IMR-90 (cell line): ENCODE measurements around the gene NINJ2. TPM values are rescaled to one million over a fixed set of nuclear protein-coding genes. Genes with fewer than 3 reads are reported as not detected.

ENCODE experiments used
- ATAC-seq: fragments of 200-7000 bp; cut with Tn5 transposase; 2 replicates; pipeline ENCODE4 v1.9.1; 2020; ENCODE audit warnings: low read depth, mild to moderate bottlenecking, moderate library complexity
- BruUV-seq: library from RNA; stranded (reverse); fragments of 400-500 nt; replicated peaks from 2 replicates; lab custom pipeline; 2021; lab: Mats Ljungman, UMichigan
- CTCF ChIA-PET: fragments of 300-600 bp; formaldehyde crosslinking; extraction: SDS; loops from one replicate; lab custom pipeline; 2021; ENCODE audit warnings: antibody characterized with exemption; lab: Yijun Ruan, JAX
- POLR2A ChIA-PET: fragments of 300-600 bp; sonication (Branson Sonifier 250); formaldehyde crosslinking; loops from one replicate; lab custom pipeline; 2022; ENCODE audit warnings: antibody characterized with exemption; ENCODE audit not compliant: unreplicated experiment; lab: Charles Lee
- DNase-seq: peaks from one replicate; pipeline ENCODE4 v3.0.0; 2013
- H2AFZ ChIP-seq: replicated peaks from 2 replicates; pipeline ENCODE3; 2013; ENCODE audit warnings: low read length, mild to moderate bottlenecking; ENCODE audit not compliant: poor library complexity
- H2AK5ac ChIP-seq: 2 replicates; pipeline ENCODE4 v1.6.1; 2013; ENCODE audit warnings: low read depth, low read length, inconsistent platforms
- H2AK9ac ChIP-seq: replicated peaks from 2 replicates; pipeline ENCODE3; 2013; ENCODE audit warnings: mild to moderate bottlenecking, low read depth, low read length, moderate library complexity; ENCODE audit not compliant: poor library complexity
- H2BK120ac ChIP-seq: 2 replicates; pipeline ENCODE4 v1.6.1; 2013; ENCODE audit warnings: low read depth, low read length, inconsistent platforms
- H2BK15ac ChIP-seq: 3 replicates; pipeline ENCODE4 v1.6.1; 2013; ENCODE audit warnings: low read depth, low read length, inconsistent platforms
- H2BK20ac ChIP-seq: 2 replicates; pipeline ENCODE4 v1.6.1; 2013; ENCODE audit warnings: low read depth, mild to moderate bottlenecking, inconsistent platforms, low read length, moderate library complexity
- H2BK5ac ChIP-seq: 2 replicates; pipeline ENCODE4 v1.6.1; 2013; ENCODE audit warnings: mild to moderate bottlenecking, low read depth, low read length, inconsistent platforms; ENCODE audit not compliant: poor library complexity, severe bottlenecking
- H3K14ac ChIP-seq: replicated peaks from 2 replicates; pipeline ENCODE4 v1.6.1; 2013; ENCODE audit warnings: low read depth, low read length, inconsistent platforms
- H3K18ac ChIP-seq: 2 replicates; pipeline ENCODE4 v1.6.1; 2013; ENCODE audit warnings: low read depth, low read length, control low read depth
- H3K23ac ChIP-seq: 2 replicates; pipeline ENCODE4 v1.6.1; 2013; ENCODE audit warnings: low read depth, low read length, inconsistent platforms
- H3K27ac ChIP-seq: 2 replicates; pipeline ENCODE4 v1.5.1; 2013; ENCODE audit warnings: mild to moderate bottlenecking, control low read depth, low read length; ENCODE audit not compliant: insufficient read depth
- H3K27me3 ChIP-seq: 2 replicates; pipeline ENCODE4 v1.6.1; 2013; ENCODE audit warnings: low read length; ENCODE audit not compliant: control insufficient read depth, insufficient read depth
- H3K36me3 ChIP-seq: 2 replicates; pipeline ENCODE4 v1.6.1; 2013; ENCODE audit warnings: low read length, mixed read lengths; ENCODE audit not compliant: control insufficient read depth, insufficient read depth
- H3K4ac ChIP-seq: 2 replicates; pipeline ENCODE4 v1.6.1; 2013; ENCODE audit warnings: low read depth, low read length, inconsistent platforms
- H3K4me1 ChIP-seq: 2 replicates; pipeline ENCODE4 v1.6.1; 2013; ENCODE audit warnings: low read length, mixed read lengths; ENCODE audit not compliant: control insufficient read depth, insufficient read depth
- H3K4me2 ChIP-seq: 2 replicates; pipeline ENCODE4 v1.6.1; 2013; ENCODE audit warnings: low read depth, mild to moderate bottlenecking, control low read depth, low read length, moderate library complexity
- H3K4me3 ChIP-seq: 2 replicates; pipeline ENCODE4 v1.5.1; 2013; ENCODE audit warnings: low read depth, mild to moderate bottlenecking, control low read depth, low read length, moderate library complexity; ENCODE audit not compliant: insufficient read depth
- H3K56ac ChIP-seq: 2 replicates; pipeline ENCODE4 v1.6.1; 2013; ENCODE audit warnings: low read length, inconsistent platforms; ENCODE audit not compliant: insufficient read depth; ENCODE audit errors: extremely low read depth
- H3K79me1 ChIP-seq, 2 experiments: 2 replicates each; pipeline ENCODE4 v1.6.1; 2013; ENCODE audit warnings: low read length in 2 of 2, inconsistent platforms in 1 of 2, low read depth in 1 of 2
- H3K9ac ChIP-seq: 2 replicates; pipeline ENCODE4 v1.6.1; 2013; ENCODE audit warnings: low read depth, low read length, control low read depth
- H3K9me1 ChIP-seq: 2 replicates; pipeline ENCODE4 v1.6.1; 2013; ENCODE audit warnings: low read length, inconsistent platforms; ENCODE audit not compliant: insufficient read depth
- H3K9me3 ChIP-seq: 2 replicates; pipeline ENCODE4 v1.6.1; 2013; ENCODE audit warnings: low read length; ENCODE audit not compliant: control insufficient read depth, insufficient read depth
- H4K20me1 ChIP-seq: 2 replicates; pipeline ENCODE4 v1.6.1; 2013; ENCODE audit warnings: low read length, inconsistent platforms; ENCODE audit not compliant: insufficient read depth
- H4K5ac ChIP-seq: 2 replicates; pipeline ENCODE4 v1.6.1; 2013; ENCODE audit warnings: mild to moderate bottlenecking, low read depth, low read length, control low read depth
- H4K8ac ChIP-seq, 2 experiments: 2 replicates each; pipeline ENCODE4 v1.6.1; 2013; ENCODE audit warnings: low read depth in 2 of 2, low read length in 2 of 2, control low read depth in 1 of 2, inconsistent platforms in 1 of 2
- H4K91ac ChIP-seq: 2 replicates; pipeline ENCODE4 v1.6.1; 2013; ENCODE audit warnings: low read depth, low read length, inconsistent platforms; ENCODE audit not compliant: insufficient read depth
- BHLHE40 ChIP-seq: fragments of 150-350 bp; IDR thresholded peaks from 2 replicates; pipeline ENCODE4 v1.6.1; 2016; ENCODE audit warnings: mild to moderate bottlenecking, low read depth, low read length
- CEBPB ChIP-seq: IDR thresholded peaks from 2 replicates; pipeline ENCODE4 v1.6.1; 2012; ENCODE audit warnings: low read depth, low read length, improper control_type of control experiment
- CHD1 ChIP-seq: IDR thresholded peaks from 2 replicates; pipeline ENCODE4 v1.6.1; 2012; ENCODE audit warnings: low read depth, low read length, improper control_type of control experiment
- MAFK ChIP-seq: IDR thresholded peaks from 2 replicates; pipeline ENCODE4 v1.6.1; 2012; ENCODE audit warnings: low read depth, low read length, improper control_type of control experiment
- MAZ ChIP-seq: IDR thresholded peaks from 2 replicates; pipeline ENCODE4 v1.6.1; 2012; ENCODE audit warnings: low read depth, mild to moderate bottlenecking, low read length, improper control_type of control experiment, moderate library complexity, borderline replicate concordance
- NFE2L2 ChIP-seq: fragments of 150-350 bp; IDR thresholded peaks from 2 replicates; pipeline ENCODE4 v1.6.1; 2016; ENCODE audit warnings: low read depth, mild to moderate bottlenecking, low read length
- POLR2A ChIP-seq: IDR thresholded peaks from 2 replicates; pipeline ENCODE4 v1.6.1; 2012; ENCODE audit warnings: mild to moderate bottlenecking, low read depth, low read length
- RCOR1 ChIP-seq: IDR thresholded peaks from 2 replicates; pipeline ENCODE4 v1.6.1; 2012; ENCODE audit warnings: mild to moderate bottlenecking, low read length, improper control_type of control experiment; ENCODE audit not compliant: insufficient replicate concordance
- SMC3 ChIP-seq: fragments of 150-350 bp; IDR thresholded peaks from 2 replicates; pipeline ENCODE4 v1.6.1; 2016; ENCODE audit warnings: low read depth, mild to moderate bottlenecking, antibody characterized with exemption, low read length, moderate library complexity
- WGBS, 2 experiments: methylation state at CpG; one replicate each; pipeline versions ENCODE4 v1.1.5 to v1.1.7; 2013; ENCODE audit warnings: missing lambda C conversion rate in 2 of 2; ENCODE audit not compliant: insufficient read length in 1 of 2; ENCODE audit errors: extremely low coverage in 2 of 2; 5-methylcytosine and 5-hydroxymethylcytosine counted together
- dilution Hi-C: fragments of 300-500 bp; cut with HindIII; formaldehyde crosslinking; loops from one replicate; pipeline ENCODE4 v1.14.3; 2018; ENCODE audit warnings: low sequenced_read_pairs; ENCODE audit not compliant: unreplicated experiment
- in situ Hi-C: fragments of 300-500 bp; cut with MboI; formaldehyde crosslinking; loops from 3 replicates; pipeline ENCODE4 v1.14.3; 2019; ENCODE audit warnings: low sequenced_read_pairs, inconsistent platforms, mixed read lengths
- intact Hi-C: fragments of 100-400 bp; cut with micrococcal nuclease; formaldehyde crosslinking; loops from 2 replicates; pipeline ENCODE4 v1.10.0; 2022
- polyA plus RNA-seq, 3 experiments: library from polyadenylated mRNA; depleted of rRNA; stranded (reverse); fragments of >200 nt; gene quantifications; 2 replicates each; pipeline ENCODE4 v1.2.3, GENCODE V29; 2012; ENCODE audit warnings: low replicate concordance in 1 of 3
- total RNA-seq: library from RNA; depleted of rRNA; stranded (reverse); fragments of >200 nt; gene quantifications from 2 replicates; pipeline ENCODE4 v1.2.3, GENCODE V29; 2012
- TF ChIP-seq, protein P1 (sequence below): fragments of 150-350 bp; IDR thresholded peaks from 2 replicates; pipeline ENCODE4 v1.6.1; 2016; ENCODE audit warnings: low read depth, mild to moderate bottlenecking, low read length, moderate library complexity, borderline replicate concordance

The NINJ2 gene
- total and polyA plus RNA-seq, 2 of the 4 experiments (the other 2 are of a cell fraction), result not detected

- H3K4ac ChIP-seq, result no peak overlapping the region
- ChIA-PET CTCF (interaction anchor here (1.1 to 1.6 kb wide), 2 partner anchors 88 to 102 kb away, joined by 3 to 5 read pairs; no protein-coding TSS in a partner anchor), POLR2A (no interaction called here)
- no peak overlapping the region for H2BK15ac ChIP-seq
- no peak overlapping the region for H2AK5ac ChIP-seq
- no peak overlapping the region for H2BK20ac ChIP-seq
- H2AFZ ChIP-seq, result no peak overlapping the region
- ATAC-seq, result no peak
- H3K4me1 ChIP-seq, result no peaks in the 10 kb centered on the region
- no peak overlapping the region for H3K4me3 ChIP-seq
- no peak overlapping the region for H2BK5ac ChIP-seq
- TF ChIP-seq RCOR1 (no peak), POLR2A (no peak), NFE2L2 (no peak), MAFK (no peak), BHLHE40 (no peak), CEBPB (no peak), SMC3 (no peak), CHD1 (no peak), MAZ (no peak)
- TF ChIP-seq, protein P1, sequence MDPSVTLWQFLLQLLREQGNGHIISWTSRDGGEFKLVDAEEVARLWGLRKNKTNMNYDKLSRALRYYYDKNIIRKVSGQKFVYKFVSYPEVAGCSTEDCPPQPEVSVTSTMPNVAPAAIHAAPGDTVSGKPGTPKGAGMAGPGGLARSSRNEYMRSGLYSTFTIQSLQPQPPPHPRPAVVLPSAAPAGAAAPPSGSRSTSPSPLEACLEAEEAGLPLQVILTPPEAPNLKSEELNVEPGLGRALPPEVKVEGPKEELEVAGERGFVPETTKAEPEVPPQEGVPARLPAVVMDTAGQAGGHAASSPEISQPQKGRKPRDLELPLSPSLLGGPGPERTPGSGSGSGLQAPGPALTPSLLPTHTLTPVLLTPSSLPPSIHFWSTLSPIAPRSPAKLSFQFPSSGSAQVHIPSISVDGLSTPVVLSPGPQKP, result no peak
- no peak overlapping the region for H3K27ac ChIP-seq
- H2AK9ac ChIP-seq, result no peak overlapping the region
- DNase-seq, result no peak
- H3K56ac ChIP-seq, result no peak overlapping the region
- 39% methylated on average over 2 of the region's 9 CpGs; no CpG with 5 or more reads in 1 of the 2 experiments for WGBS, 2 experiments
- H3K9me1 ChIP-seq, result no peaks in the 10 kb centered on the region
- no peaks in the 10 kb centered on the region for H3K9me3 ChIP-seq
- no peaks in the 10 kb centered on the region for H4K20me1 ChIP-seq
- dilution Hi-C loops, result no loop called here
- peaks cover 45% of the 10 kb centered on the region for H3K27me3 ChIP-seq
- no peak overlapping the region for H3K9ac ChIP-seq
- H3K36me3 ChIP-seq, result no peaks in the 10 kb centered on the region
- no peak overlapping the region for H3K14ac ChIP-seq
- no TSS peak for BruUV-seq
- H3K79me1 ChIP-seq, result no peaks in the 10 kb centered on the region
- no peak overlapping the region for H4K8ac ChIP-seq
- intact Hi-C loops, result loop anchor here (10.0 kb wide), 1 partner anchor 217 kb away; no protein-coding TSS in a partner anchor
- H3K23ac ChIP-seq, result no peak overlapping the region
- H4K5ac ChIP-seq, result no peak overlapping the region
- H3K18ac ChIP-seq, result no peak overlapping the region
- H2BK120ac ChIP-seq, result no peak overlapping the region
- no peak overlapping the region for H4K91ac ChIP-seq
- in situ Hi-C loops, result no loop called here
- H3K4me2 ChIP-seq, result no peak overlapping the region
These were observed 121.4 kb downstream of the NINJ2 start for GRCh38 chr12:541676-542324.
